Endodermal cell (in vitro differentiated cells): Measurements from ENCODE around the gene PIGS. TPM values are rescaled to one million over a fixed set of nuclear protein-coding genes. Genes with fewer than 3 reads are reported as not detected.

Experiments
- DNase-seq: peaks from one replicate; pipeline ENCODE4 v3.0.0-alpha.2; 2017
- H3K27ac ChIP-seq: 2 replicates; pipeline ENCODE4 v1.5.1; 2013; ENCODE audit warnings: mild to moderate bottlenecking, low read depth, low read length, moderate library complexity
- H3K27me3 ChIP-seq: 2 replicates; pipeline ENCODE4 v1.6.1; 2013; ENCODE audit warnings: mild to moderate bottlenecking, low read length, moderate library complexity; ENCODE audit not compliant: insufficient read depth, control insufficient read depth, poor library complexity, severe bottlenecking
- H3K36me3 ChIP-seq: 2 replicates; pipeline ENCODE4 v1.7.0; 2013; ENCODE audit warnings: mild to moderate bottlenecking, low read length, moderate library complexity; ENCODE audit not compliant: control insufficient read depth, insufficient read depth
- H3K4me1 ChIP-seq: one replicate; pipeline ENCODE4 v1.7.0; 2013; ENCODE audit warnings: low read length; ENCODE audit not compliant: control insufficient read depth, insufficient read depth
- H3K4me3 ChIP-seq: 2 replicates; pipeline ENCODE4 v1.5.1; 2013; ENCODE audit warnings: mild to moderate bottlenecking, low read length, moderate library complexity
- H3K9ac ChIP-seq: 2 replicates; pipeline ENCODE4 v1.6.1; 2013; ENCODE audit warnings: mild to moderate bottlenecking, low read length, moderate library complexity; ENCODE audit not compliant: poor library complexity, severe bottlenecking; ENCODE audit errors: extremely low read depth
- H3K9me3 ChIP-seq: 2 replicates; pipeline ENCODE4 v1.6.1; 2013; ENCODE audit warnings: mild to moderate bottlenecking, low read length, moderate library complexity; ENCODE audit not compliant: control insufficient read depth
- H3K27ac Mint-ChIP-seq: 2 replicates; pipeline ENCODE4 v1.8.0; 2020; ENCODE audit warnings: mixed read lengths
- H3K27me3 Mint-ChIP-seq: 2 replicates; pipeline ENCODE4 v1.8.0; 2021; ENCODE audit warnings: mild to moderate bottlenecking, mixed read lengths; ENCODE audit not compliant: insufficient read depth
- H3K36me3 Mint-ChIP-seq: 2 replicates; pipeline ENCODE4 v1.8.0; 2020; ENCODE audit warnings: low read depth, mixed read lengths
- H3K4me1 Mint-ChIP-seq: 2 replicates; pipeline ENCODE4 v1.8.0; 2020; ENCODE audit warnings: mixed read lengths
- H3K4me3 Mint-ChIP-seq: 2 replicates; pipeline ENCODE4 v1.8.0; 2020; ENCODE audit warnings: mild to moderate bottlenecking, moderate library complexity, mixed read lengths
- H3K9me3 Mint-ChIP-seq: 2 replicates; pipeline ENCODE4 v1.8.0; 2020; ENCODE audit warnings: mild to moderate bottlenecking, mixed read lengths
- WGBS, 2 experiments: methylation state at CpG; one replicate each; pipeline versions ENCODE4 v1.1.5 to v1.1.7; 2013; ENCODE audit warnings: missing lambda C conversion rate in 2 of 2, mixed read lengths in 1 of 2; ENCODE audit not compliant: insufficient coverage in 1 of 2, insufficient read length in 1 of 2; 5-methylcytosine and 5-hydroxymethylcytosine counted together
- total RNA-seq, 2 donors: library from RNA; stranded (reverse); fragmentation: NEBNext Ultra II Directional in 1 of 2; extraction: Animal tissue kit (Norgen Biotek cat#: 25700) in 1 of 2; gene quantifications; 2 replicates in 1 of 2; 3 replicates in 1 of 2; pipeline ENCODE4 v1.2.1, GENCODE V29; 2021
- TF ChIP-seq, protein P1 (sequence below): fragments of 200-600 bp; sonication (generic); conservative IDR thresholded peaks from 2 replicates; pipeline ENCODE4 v1.5.0; 2021; ENCODE audit warnings: antibody characterized with exemption, mild to moderate bottlenecking

PIGS gene
- total RNA-seq, 2 donors from 2014 or later: 34.9 to 43.0 TPM

DNA sequence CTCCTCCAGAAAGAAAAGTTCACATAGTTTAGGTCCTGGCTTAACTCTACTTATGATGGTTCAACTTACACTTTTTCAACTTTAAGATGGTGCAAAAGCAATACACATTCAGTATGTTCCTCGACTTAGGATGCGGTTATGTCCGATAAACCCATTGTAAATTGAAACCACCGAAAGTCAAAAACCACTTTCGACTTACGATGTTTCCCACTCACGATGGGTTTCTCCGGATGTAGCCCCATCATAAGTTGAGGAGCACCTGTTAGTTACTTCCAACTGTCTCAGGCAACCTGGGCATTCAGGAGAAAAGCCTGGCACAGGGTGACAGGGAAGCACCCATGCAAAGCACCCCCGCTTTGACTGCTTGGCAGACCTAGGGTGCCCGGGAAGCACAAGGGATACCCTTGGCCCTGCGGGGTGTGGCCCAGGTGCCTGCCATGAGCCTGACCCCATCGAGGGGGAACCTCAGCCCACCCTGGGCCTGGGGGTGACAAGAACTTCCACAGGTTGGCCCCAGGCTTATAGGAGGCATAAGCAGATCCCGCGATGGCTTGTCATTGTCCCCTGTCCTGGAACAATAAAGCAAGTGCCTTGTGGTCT, 32.9 kb downstream of the PIGS start:
- H3K4me3 Mint-ChIP-seq: no peak overlapping the region
- no peak overlapping the region for H3K27ac Mint-ChIP-seq
- 92 to 95% methylated on average over 14 of the region's 14 CpGs for WGBS, 2 experiments
- Histone ChIP-seq H3K27ac (no peak overlapping the region), H3K9ac (no peak overlapping the region), H3K4me1 (no peaks in the 10 kb centered on the region), H3K27me3 (no peaks in the 10 kb centered on the region), H3K4me3 (no peak overlapping the region), H3K36me3 (no peaks in the 10 kb centered on the region), H3K9me3 (no peaks in the 10 kb centered on the region)
- H3K9me3 Mint-ChIP-seq: no peaks in the 10 kb centered on the region
- no peak for DNase-seq
- TF ChIP-seq, protein P1, sequence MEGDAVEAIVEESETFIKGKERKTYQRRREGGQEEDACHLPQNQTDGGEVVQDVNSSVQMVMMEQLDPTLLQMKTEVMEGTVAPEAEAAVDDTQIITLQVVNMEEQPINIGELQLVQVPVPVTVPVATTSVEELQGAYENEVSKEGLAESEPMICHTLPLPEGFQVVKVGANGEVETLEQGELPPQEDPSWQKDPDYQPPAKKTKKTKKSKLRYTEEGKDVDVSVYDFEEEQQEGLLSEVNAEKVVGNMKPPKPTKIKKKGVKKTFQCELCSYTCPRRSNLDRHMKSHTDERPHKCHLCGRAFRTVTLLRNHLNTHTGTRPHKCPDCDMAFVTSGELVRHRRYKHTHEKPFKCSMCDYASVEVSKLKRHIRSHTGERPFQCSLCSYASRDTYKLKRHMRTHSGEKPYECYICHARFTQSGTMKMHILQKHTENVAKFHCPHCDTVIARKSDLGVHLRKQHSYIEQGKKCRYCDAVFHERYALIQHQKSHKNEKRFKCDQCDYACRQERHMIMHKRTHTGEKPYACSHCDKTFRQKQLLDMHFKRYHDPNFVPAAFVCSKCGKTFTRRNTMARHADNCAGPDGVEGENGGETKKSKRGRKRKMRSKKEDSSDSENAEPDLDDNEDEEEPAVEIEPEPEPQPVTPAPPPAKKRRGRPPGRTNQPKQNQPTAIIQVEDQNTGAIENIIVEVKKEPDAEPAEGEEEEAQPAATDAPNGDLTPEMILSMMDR: no peak
- no peaks in the 10 kb centered on the region for H3K4me1 Mint-ChIP-seq
- no peaks in the 10 kb centered on the region for H3K27me3 Mint-ChIP-seq
- no peaks in the 10 kb centered on the region for H3K36me3 Mint-ChIP-seq

DNA sequence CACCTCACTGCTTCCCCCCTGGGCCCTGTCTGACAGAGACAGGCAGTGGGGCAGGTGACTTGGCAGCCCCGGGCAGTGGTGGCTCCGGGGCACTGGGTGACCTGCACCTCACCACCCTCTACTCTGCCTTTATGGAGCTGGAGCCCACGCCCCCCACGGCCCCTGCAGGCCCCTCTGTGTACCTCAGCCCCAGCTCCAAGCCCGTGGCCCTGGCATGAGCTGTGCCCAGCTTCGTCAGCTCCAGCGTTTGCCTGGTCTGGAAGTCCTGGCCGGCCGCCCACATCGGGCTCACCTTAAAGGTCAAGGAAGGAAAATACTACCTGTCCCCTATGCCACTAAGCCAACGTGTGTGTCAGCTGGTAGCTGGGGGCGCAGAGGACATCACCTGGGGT, 34.1 kb downstream of the PIGS start:
- H3K4me1 Mint-ChIP-seq: no peaks in the 10 kb centered on the region
- H3K27me3 ChIP-seq: no peaks in the 10 kb centered on the region
- H3K9me3 Mint-ChIP-seq: no peaks in the 10 kb centered on the region
- no peak overlapping the region for H3K27ac Mint-ChIP-seq
- WGBS, 2 experiments: 81 to 100% methylated on average over 3 to 12 of the region's 12 CpGs
- no peak overlapping the region for H3K9ac ChIP-seq
- no peaks in the 10 kb centered on the region for H3K36me3 ChIP-seq
- no peaks in the 10 kb centered on the region for H3K27me3 Mint-ChIP-seq
- H3K9me3 ChIP-seq: no peaks in the 10 kb centered on the region
- no peak overlapping the region for H3K4me3 ChIP-seq
- H3K36me3 Mint-ChIP-seq: no peaks in the 10 kb centered on the region
- H3K27ac ChIP-seq: no peak overlapping the region
- no peak for DNase-seq
- H3K4me3 Mint-ChIP-seq: no peak overlapping the region
- no peaks in the 10 kb centered on the region for H3K4me1 ChIP-seq
- TF ChIP-seq, protein P1: no peak

DNA sequence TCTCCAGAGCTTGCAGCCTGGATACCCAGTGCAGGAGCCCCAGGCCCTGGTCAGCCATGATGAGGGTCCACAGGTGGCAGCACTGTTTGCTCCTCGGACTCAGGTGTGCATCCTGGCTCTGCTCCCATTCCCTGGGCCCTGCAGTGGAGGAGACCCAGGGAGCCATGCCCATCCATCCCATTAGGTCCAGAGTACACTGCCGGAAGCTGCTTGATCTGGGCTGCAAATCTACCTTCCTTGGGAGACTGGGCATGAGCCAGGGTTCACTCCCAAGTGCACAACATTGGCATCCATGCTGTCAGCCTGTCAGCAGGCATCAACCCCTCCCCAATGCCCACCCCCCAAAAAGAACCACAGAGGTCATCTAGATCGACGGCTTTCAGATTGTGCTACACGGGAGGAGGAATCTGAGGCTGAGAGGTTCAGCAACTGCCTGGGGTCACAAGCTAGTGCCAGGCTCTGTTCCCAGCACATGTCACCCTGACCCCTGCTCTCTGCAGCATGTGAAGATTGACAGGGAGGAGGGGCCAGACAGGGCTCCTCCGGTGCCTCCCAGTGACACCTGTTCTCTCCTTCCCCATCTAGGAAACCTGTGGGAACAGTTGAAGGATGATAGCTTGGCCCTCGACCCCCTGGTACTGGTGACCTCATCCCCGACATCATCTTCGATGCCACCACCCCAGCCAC, 34.6 kb downstream of the PIGS start:
- H3K36me3 ChIP-seq: no peaks in the 10 kb centered on the region
- H3K9ac ChIP-seq: no peak overlapping the region
- TF ChIP-seq, protein P1: no peak
- Mint-ChIP-seq H3K4me1 (no peaks in the 10 kb centered on the region), H3K27me3 (no peaks in the 10 kb centered on the region), H3K36me3 (no peaks in the 10 kb centered on the region), H3K9me3 (no peaks in the 10 kb centered on the region), H3K27ac (no peak overlapping the region), H3K4me3 (no peak overlapping the region)
- peaks cover 5% of the 10 kb centered on the region for H3K27me3 ChIP-seq
- no peak for DNase-seq
- no peaks in the 10 kb centered on the region for H3K9me3 ChIP-seq
- H3K4me1 ChIP-seq: no peaks in the 10 kb centered on the region
- 74 to 86% methylated on average over 5 to 9 of the region's 9 CpGs for WGBS, 2 experiments
- H3K4me3 ChIP-seq: no peak overlapping the region
- H3K27ac ChIP-seq: no peak overlapping the region
